Posterior vena cava (tissue), 2 donors: ENCODE results near the gene SATB2. TPM values are rescaled to one million over a fixed set of nuclear protein-coding genes. Genes with fewer than 3 reads are reported as not detected.

ENCODE experiments used
- DNase-seq: peaks from one replicate; pipeline ENCODE4 v3.0.0-alpha.2; 2020; ENCODE audit warnings: low spot score
- intact Hi-C, 2 donors: fragments of 100-400 bp; cut with DNase I; formaldehyde crosslinking; loops; one replicate each; pipeline versions ENCODE4 v1.14.1 to v1.14.2; 2022 to 2023
- total RNA-seq, 2 donors: library from RNA; stranded (reverse); fragmentation: NEBNext Ultra II Directional; extraction: Animal tissue kit (Norgen Biotek cat#: 25700); gene quantifications; one replicate each; pipeline ENCODE4 v1.2.1, GENCODE V29; 2021
- donor health status: DM: yes; HTN: yes; CAD: no.
- donor health status: DM: yes; HTN: yes; CAD: no.

The SATB2 gene
- total RNA-seq, 2 donors from 2014 or later = 5.3 to 9.0 TPM

DNA sequence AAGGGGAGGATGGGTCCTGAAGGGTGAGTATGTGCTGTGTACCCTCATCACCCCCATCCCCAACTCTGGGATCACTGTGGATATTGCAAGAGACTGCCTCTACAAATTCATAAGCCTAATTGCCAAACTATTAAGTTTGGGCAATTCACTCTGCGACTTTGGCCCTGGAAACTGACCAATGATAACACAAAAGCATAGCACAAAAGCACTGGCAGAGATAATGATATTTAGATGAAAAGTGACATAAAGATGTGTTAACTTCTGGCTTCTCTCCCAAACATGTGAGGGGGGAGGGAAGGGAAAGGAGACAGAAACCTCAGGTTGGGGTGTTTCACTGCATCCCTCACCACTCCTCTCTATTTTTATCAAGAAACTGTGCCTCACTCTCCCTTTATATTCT, 150.3 kb downstream of the SATB2 start:
- intact Hi-C loops = no loop called here
- no peak for DNase-seq

DNA sequence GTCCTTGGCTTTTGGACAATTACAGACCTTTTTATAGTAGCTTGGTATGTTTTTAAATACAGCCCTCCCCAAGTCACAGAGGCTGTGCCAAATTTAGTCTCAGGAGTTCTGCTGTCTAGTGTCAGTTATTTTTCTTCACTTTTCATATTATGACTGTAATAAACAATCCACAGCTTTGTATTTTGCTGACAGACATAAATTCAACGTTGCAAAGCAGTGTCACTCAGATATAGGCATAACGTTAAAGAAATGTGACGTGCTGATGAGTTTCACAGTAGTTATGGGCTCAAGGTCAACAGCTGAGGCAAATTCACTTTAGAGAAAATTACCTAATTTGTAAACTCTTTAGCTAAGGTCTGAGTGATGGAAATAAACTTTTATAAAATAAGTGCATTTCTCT, 151.6 kb downstream of the SATB2 start:
- DNase-seq = no peak
- intact Hi-C loops = no loop called here

DNA sequence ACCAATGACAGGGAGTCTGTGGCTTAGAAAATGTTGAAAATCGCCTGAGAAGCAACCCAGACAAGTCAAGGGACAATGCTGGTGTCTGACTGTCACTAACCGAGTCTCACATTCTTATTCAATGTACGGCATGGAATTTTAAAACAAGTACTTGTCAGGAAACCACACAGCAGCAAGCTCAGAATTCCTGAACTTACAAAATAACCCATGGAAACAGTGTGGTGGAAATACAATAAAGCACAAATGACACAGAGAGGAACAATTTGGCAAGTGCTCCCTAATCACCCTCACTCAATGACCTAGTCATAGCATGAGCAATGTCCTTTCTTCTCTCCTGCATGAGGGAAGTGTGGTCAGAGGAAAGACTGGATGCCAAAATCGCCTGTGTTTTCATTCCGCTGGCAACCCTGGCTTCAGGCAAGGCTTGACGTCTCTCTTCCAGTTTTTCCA, 154.0 kb downstream of the SATB2 start:
- no peak for DNase-seq
- intact Hi-C loops = no loop called here

DNA sequence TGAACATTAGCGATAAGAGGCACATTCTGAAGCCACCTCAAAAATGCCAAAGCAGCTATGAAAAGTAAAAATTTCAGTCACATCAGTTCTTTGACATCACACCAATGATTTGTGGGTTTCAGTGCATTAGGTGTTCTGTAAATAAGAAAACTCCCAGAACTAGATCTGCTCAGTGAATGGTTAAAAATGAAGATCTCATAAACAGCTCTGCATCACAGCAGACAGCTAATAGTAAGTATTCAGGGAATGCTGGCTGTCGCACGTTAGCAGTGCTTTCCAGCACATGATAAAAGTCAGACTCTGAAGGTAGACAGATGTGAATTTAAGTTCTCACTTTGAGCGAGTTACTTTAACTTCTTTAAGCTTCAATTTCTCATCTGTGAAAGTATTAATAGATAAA, 154.9 kb downstream of the SATB2 start:
- intact Hi-C loops = no loop called here
- no peak for DNase-seq

DNA sequence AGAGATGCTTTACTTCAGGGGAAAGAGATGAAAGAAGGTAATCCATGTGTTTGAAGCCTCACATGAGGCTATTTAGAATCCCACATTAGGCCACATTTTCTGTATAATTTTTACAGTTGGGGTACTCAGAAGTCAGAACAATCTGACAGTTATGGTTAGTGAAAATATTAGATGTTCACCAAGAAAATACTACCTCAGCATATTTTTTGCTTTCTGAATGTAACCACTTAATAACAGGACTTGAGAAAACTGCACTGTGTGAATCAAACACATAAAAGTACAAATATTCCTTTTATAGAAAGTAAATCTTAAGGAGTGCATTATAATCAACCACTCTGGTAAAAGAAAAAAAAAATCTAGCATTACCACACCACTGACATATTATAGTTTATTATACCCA, 169.3 kb downstream of the SATB2 start:
- intact Hi-C loops = no loop called here

DNA sequence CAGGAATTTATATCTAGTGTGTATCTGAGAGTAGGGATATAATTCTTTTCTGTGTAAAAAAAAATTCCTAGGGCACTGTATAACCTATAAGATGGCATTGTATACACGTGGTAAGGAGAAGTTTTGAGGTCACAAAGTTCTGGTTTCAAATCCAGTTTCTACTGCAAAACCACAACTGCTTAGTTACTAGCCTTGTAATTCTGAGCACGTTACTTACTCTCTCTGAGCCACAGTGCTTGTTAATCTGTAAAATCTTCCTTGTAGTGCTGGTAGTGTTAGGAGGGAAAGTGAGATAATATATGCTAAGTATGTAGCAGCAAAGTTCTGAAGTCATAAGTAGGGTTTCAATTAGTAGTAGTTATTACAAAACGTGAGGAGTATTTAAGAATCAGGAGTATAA, 175.4 kb downstream of the SATB2 start:
- DNase-seq = no peak
- intact Hi-C loops = no loop called here

More for the DNA sequence above, 169.3 kb downstream of the SATB2 start:
- DNase-seq = no peak

DNA sequence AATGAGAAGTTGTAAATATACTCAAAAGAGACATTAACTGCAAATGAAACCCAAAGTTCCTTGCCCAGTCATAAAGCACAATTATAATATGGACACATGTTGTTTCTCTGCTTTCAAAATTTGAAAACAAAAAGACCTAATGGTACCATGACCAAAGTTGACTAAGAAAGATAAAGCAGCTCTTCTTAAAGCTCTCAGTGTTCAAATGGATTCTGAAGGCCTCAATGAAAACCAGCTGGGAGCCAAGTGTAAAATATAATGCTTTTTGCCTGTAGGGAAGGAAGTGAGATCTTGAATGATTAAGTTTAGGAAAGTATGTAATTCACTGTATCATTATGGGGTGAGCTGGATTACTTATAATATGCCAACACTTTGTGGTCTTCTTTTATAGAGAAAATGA, 178.6 kb downstream of the SATB2 start:
- DNase-seq = no peak
- intact Hi-C loops = no loop called here

DNA sequence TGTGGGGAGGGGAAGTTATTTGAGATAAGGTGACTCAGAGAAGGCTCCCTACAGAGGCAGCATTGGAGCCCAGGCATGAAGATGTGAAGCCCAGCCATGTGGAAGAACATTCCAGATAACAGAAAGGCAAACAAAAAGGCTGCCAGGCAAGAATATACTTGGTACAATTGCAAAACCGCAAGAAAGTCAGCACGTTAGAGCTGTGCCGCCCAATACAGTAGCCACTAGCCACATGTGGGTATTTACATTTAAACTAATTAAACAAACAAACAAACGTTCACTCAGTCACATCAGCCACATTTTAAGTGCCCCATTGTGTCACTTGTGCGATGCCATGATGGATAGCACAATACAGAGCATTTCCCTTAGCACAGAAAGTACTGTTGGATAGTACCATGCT, 179.6 kb downstream of the SATB2 start:
- no peak for DNase-seq

DNA sequence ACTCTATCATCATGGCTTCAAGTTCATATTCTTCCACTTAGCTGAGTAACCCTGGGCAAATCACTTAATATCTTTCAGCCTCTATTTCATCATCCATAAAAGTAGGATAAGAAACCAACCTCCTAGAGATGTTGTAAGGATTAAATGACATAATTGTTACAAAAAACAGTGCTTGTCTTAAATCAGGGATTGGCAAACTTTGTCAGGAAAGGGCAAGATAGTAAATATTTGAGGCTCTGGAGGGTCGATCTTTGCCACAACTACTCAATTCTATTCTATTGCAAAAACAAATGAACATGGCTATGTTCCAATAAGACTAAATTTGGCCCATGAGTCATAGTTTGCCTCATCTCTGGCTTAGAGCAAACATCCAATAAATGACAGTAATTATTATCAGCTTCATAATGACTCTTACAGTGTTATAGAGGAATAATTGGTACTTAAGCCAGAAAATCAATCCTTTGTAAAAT, 184.7 kb downstream of the SATB2 start:
- no peak for DNase-seq
- intact Hi-C loops = no loop called here

More for the DNA sequence above, 179.6 kb downstream of the SATB2 start:
- intact Hi-C loops = no loop called here

DNA sequence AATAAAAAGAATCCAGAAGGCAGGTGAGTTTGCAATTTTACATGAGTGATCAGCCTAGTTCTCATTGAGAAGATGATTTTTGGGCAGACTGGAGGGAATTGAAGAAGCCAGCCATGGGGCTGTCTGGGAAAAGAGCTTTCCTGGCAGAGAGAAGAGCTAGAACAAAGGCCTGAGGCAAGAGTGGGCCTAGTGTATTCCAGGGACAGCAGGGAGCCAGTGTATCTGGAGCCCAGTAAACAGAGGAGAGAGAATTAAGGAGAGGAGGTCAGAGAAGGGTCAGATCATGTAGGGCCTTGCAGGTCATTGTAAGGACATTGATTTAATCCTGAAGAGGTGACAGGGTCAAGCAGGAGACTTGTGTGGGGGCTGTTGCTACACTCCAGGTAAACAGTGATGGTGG, 195.8 kb downstream of the SATB2 start:
- intact Hi-C loops = no loop called here
- no peak for DNase-seq

DNA sequence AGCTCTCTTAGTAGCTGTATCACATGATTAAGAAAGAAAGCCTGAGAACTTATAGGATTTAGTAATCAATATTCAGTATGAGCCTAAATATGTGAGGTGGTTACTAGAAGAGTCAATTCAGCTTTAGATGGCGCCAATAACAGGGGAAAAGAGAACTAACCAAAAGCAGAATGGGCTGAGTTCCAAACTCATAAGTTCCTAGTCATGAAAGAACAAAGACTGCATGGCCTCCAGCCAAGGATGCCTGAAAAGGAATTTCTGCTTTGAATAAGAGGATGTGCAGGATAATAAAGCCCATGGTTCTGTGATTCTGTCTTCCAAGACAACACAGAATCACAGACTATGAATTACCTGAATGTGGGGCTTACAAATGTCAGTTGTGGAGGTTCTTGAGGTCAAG, 196.5 kb downstream of the SATB2 start:
- intact Hi-C loops = no loop called here
- no peak for DNase-seq

DNA sequence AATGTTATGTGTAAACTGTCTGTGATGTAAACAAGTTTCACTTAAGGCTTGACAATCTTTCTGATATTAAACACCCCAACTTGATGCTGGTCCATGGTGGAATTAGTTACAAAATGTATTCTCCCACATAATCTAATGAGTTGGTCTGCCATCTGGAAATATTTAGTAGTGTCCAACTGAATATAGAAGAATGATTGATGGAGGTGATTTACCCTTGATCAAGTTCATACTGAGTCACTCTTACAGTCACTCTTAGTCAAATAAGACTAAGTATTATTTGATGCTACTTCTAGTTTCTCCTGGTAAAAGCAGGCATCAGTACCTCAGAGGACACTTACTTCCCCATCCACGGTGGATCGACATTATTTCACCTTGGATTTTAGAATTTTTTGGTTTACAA, 198.1 kb downstream of the SATB2 start:
- intact Hi-C loops = no loop called here
- DNase-seq = no peak

DNA sequence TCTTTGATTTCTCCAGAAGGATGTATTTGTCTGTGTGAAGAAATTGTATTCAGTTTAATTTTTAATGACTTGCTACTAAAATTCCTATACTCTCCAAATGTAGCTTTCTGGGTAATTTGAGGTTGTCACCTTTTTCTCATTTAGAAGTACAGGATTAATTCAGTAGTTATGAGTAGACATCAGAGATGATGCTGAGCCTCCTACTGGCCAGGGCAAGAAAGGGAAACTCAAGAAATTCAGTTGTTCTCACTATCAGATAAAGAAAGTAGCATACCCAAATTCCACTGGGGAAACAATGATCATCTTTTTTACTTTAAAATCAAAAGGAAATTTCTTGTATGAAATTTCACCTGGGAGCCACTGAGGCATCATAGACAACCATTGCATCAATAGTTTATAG, 199.4 kb downstream of the SATB2 start:
- DNase-seq = no peak
- intact Hi-C loops = no loop called here

DNA sequence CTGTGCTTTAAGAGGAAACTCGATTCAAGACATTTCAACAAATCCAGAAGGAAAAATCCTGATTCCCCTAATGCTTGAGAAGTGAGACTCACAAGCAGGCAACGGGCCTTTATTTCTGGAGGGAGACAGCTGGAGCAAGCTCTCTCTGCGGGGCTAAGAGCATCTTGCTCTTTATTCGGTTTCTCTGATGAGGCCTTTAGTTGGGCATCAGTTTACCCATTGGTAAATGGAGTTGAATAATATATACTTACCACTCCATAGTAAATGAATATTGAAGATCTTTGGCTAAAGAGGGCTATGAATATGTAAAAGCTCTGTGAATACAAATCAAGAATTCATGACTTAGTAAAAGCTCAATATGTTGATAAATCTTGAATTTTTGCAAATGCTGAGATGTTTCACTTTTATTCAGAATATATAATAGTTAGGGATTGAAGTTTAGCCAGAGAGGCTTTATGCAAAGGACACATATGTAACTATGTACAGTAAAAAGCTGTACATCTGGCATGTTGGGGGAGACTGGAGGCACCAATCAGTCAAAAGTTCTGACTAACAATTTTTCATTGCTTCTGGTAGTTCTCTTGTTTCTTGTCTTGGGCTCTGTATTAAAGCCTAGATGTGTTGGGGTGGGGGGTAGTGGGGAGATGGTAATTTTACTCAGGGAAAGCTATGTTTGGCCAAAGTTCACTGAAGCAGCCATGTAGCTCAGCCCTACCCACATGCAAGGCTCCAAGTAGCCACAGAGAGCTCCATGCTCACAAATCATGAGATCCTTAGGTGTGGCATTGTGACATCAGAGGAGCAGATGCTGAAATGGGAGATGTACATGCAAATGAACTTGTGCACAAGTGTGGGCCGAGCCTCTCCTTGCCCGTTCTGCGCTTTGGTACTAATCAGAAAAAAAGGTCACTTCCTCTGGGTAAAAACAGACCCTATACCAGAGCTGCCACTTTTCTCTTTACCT, 200.2 kb downstream of the SATB2 start:
- no peak for DNase-seq
- intact Hi-C loops = no loop called here

DNA sequence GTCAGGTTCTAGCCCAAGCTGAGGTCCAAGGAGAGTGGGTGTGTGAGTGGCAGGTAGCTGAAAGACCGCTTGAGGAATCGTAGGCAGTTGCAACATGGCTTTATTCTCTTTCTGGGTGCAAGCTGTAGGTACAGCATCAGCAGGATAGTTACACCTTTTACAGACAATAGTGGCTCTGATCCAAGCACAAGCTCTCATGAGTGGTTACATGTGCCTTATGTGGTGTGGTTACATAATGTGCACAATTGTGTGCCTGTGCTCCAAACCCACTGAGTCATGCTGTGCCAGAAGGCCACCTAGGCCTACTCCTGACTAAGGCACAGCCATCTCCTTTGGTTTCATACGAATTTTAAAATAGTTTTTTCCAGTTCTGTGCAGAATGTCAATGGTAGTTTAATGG, 227.6 kb downstream of the SATB2 start:
- DNase-seq = no peak
- intact Hi-C loops = no loop called here

DNA sequence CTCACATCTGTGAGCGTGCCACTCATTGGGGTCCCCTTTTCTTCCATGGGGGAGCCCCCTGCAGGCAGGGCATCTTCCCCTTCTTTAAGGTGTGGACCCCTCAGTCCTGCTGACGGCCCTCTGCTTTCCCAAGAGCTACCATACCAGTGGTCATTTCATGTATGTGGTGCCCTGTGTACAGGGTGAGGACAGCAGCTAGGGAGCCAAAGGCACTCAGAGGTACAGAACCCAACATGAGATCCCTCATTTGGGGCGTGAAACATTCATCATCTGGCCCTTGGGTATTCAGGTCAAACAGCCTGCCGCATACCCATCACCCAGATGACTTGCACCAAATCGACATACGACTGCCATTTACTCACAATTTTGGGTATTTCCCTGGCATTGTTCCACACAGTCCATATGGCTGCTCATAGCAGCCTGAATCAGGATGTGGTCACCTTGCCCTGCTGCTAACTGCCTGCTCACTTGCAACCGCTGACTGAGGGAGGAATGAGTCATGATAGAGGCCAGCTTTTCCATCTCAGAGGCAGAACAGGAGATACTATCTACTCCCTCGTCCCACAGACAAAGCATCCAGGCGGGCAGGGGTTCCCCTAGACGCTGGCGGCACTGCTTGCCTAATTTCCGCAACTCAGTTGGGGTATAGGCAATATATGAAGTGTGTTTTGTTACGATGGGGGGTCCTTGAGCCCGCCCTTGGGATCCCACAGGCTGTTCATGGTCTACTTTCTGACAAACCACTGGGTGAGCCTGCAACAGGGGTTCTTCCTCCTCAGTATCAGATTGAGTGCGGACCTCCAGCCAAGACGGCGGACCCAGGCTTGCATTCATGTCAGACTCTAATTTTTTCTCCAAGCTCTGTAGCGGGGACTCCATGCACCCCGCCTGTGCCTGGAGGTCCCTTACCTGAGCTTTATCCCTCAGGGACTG, 228.6 kb downstream of the SATB2 start:
- intact Hi-C loops = no loop called here
- DNase-seq = no peak

DNA sequence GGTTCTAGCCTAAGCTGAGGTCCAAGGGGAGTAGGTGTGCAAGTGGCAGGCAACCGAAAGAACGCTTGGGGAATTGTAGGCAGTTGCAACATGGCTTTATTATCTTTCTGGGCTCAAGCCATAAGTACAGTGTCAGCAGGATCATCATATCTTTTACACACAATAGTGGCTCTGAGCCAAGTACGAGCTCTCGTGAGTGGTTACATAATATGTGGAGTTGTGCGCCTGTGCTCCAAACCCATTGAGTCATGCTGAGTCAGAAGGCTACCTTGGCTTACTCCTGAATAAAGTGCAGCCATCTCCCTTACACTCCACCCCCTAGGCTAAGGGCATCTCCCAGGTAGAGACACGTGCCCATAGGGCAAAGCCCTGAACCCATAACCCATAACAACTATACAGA, 233.9 kb downstream of the SATB2 start:
- no peak for DNase-seq
- intact Hi-C loops = no loop called here

DNA sequence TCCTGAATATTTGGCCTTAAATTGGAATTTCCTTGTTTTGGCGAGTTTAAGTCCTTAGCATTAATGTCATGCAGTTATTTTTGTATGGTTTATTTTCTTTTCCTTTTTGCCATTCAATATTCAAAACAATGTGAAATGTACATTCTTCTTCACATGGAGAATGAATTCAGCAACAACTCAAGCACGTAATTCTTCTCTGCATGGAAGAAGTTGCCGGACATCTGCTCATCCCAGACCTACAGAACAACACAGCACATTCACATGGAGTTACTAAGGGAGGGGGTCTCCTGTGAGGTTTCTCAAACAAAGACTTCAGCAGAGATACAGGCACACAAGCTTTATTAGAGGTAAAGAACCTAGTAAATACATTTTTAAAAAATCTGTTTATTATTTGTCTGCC, 236.8 kb downstream of the SATB2 start:
- intact Hi-C loops = no loop called here

DNA sequence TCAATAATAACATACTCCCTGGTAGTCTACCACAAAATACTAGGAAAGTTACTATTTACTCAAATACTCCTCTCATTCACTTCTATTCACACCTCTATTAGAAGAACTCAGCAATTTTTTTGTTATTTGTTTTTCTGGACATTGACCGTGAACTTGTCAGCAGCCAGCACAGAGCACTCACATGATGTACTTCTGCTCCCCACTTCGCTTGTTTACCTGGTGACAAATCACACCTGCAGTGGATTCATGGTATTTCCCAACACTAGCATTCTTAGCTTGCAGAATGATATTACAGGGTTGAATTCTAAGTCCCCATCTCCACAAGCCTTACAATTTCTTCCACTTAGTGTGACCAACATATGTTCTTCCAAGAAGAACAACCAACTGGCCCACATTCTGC, 238.2 kb downstream of the SATB2 start:
- no peak for DNase-seq
- intact Hi-C loops = no loop called here

More for the DNA sequence above, 236.8 kb downstream of the SATB2 start:
- no peak for DNase-seq
